Measurements from ENCODE around the gene CDC42BPA.
"Not testable (repeated sequence)": the region's sequence is repeated elsewhere in the genome, so short reads cannot be mapped to it uniquely, and the experiment has no call there.

Gene CDC42BPA

DNA sequence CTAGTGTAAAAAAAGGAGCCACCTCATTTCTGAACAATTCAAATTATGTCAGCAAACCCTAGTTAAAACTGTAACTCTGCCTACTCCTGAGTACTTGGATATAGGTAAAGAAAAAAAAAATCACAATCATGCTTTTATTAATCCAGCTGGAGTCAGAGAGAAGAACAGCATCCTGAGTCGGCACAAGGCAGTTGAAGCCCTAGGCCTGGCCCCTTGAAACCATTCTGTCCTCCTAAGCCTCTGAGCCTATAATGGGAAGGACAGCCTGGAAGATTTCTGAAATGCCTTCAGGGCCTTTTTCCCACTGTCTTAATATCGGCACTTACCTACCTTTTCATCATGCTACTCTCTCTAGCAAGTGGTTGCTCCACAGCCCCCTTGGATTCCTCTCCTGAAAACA, 32.5 kb downstream of the CDC42BPA start:
- TF ChIP-seq, protein P1, sequence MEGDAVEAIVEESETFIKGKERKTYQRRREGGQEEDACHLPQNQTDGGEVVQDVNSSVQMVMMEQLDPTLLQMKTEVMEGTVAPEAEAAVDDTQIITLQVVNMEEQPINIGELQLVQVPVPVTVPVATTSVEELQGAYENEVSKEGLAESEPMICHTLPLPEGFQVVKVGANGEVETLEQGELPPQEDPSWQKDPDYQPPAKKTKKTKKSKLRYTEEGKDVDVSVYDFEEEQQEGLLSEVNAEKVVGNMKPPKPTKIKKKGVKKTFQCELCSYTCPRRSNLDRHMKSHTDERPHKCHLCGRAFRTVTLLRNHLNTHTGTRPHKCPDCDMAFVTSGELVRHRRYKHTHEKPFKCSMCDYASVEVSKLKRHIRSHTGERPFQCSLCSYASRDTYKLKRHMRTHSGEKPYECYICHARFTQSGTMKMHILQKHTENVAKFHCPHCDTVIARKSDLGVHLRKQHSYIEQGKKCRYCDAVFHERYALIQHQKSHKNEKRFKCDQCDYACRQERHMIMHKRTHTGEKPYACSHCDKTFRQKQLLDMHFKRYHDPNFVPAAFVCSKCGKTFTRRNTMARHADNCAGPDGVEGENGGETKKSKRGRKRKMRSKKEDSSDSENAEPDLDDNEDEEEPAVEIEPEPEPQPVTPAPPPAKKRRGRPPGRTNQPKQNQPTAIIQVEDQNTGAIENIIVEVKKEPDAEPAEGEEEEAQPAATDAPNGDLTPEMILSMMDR (conservative IDR thresholded peaks at IDR 0.05), result no peak
- no peak overlapping the region for H3K27ac ChIP-seq

DNA sequence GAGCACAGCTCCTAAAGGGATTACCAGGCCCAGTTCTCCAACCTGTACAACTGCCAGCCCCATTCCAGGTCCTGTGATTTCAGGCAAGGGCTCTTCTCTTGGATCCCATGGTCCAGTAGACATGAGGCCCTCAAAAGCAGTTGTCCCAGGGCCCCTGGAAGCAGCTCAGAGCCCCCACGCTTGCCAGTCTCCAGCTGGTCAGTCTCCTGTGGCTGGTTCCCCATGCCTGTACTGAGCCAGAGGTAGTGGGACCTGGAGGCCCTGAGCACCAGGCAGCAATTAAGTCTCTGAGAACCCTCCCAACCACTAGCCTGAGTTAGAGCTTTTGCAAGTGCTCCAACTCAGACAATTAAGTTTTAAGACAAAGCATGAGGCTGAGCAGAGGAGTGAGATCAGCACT, 36.9 kb downstream of the CDC42BPA start:
- TF ChIP-seq, protein P1 (conservative IDR thresholded peaks at IDR 0.05), result no peak
- H3K27ac ChIP-seq, result no peak overlapping the region

DNA sequence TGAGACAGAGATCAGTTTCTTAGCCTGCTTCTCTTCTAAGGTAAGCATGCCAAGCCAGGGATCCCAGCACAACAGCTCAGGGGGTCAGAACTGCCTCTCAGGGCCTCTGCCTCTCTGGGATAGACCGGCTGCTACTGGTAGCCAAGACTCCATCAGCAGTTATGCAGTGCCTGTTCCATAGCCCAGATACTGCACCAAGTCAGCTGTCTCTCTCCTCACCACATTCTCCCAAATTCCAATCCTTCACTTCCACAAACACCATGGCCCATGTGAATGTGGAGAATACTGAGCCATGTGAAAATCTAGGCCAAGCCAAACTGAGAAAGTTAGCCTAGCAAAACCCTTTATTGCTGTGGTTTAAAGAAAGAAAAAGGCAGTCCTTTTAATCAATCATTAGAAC, 37.5 kb downstream of the CDC42BPA start:
- TF ChIP-seq, protein P1 (conservative IDR thresholded peaks at IDR 0.05), result no peak
- no peak overlapping the region for H3K27ac ChIP-seq

DNA sequence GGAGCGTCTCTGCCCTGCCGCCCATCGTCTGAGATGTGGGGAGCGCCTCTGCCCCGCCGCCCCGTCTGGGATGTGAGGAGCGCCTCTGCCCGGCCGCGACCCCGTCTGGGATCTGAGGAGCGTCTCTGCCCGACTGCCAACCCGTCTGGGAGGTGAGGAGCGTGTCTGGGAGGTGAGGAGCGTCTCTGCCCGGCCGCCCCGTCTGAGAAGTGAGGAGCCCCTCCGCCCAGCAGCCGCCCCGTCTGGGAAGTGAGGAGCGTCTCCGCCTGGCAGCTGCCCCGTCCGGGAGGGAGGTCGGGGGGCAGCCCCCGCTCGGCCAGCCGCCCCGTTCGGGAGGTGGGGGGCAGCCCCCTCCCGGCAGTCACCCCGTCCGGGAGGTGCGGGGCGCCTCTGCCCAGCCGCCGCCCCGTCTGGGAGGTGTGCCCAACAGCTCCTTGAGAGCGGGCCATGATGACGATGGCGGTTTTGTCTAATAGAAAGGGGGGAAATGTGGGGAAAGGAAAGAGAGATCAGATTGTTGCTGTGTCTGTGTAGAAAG, 42.1 kb downstream of the CDC42BPA start:
- H3K27ac ChIP-seq, result not testable (repeated sequence)

DNA sequence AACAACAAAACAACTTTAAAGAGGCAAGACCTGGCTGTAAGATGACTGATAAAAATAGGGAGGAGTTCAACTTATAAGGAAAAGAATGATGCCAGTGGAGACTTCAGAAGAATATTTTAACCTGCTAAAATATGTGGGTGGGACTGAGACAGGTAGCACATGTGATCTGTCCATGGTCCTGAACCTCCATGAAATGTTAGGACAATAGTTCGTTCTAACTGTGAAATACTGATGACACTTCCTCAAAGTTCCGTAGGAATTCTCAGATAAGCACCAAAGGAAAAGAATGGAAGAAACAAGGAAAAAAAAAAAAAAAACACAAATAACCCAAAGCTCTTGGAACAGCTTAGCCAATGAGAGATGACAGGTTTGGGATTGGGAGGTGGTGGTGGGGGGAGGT, 44.7 kb downstream of the CDC42BPA start:
- no peak overlapping the region for H3K27ac ChIP-seq
- TF ChIP-seq, protein P1 (conservative IDR thresholded peaks at IDR 0.05), result no peak

DNA sequence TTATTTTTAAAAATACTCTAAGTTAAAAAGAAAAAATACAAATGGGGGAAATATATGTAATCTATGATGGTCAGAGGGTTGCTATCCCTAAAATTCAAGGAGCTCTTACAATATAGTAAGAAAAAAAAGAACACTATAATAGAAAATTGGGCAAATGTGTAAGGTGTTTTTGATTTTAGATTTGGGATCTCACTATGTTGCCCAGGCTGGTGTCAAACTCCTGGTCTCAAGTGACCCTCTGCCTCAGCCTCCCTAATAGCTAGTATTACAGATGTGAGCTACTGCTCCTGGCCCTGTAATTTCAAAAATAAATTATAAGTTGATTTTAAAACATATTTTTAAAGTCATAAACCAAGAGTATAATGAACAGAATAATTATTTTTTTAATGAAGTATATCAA, 45.9 kb downstream of the CDC42BPA start:
- TF ChIP-seq, protein P1 (conservative IDR thresholded peaks at IDR 0.05), result no peak
- H3K27ac ChIP-seq, result no peak overlapping the region

DNA sequence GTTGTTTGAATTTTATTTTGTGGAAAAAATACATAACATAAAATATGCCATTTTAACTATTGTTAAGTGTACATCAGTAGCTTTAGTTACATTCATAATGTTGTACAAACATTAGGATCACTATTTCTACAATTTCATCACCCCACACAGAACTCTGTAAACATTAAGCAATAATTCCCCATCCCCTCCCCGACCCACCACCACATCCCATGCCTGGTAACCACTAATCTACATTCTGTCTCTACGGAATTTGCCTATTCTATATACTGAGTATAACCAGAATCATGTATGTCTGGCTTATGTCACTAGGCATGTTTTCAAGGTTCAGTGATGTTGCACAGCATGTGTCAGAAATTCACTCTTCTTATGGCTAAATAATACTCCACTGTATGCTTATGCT, 47.7 kb downstream of the CDC42BPA start:
- TF ChIP-seq, protein P1 (conservative IDR thresholded peaks at IDR 0.05), result no peak

DNA sequence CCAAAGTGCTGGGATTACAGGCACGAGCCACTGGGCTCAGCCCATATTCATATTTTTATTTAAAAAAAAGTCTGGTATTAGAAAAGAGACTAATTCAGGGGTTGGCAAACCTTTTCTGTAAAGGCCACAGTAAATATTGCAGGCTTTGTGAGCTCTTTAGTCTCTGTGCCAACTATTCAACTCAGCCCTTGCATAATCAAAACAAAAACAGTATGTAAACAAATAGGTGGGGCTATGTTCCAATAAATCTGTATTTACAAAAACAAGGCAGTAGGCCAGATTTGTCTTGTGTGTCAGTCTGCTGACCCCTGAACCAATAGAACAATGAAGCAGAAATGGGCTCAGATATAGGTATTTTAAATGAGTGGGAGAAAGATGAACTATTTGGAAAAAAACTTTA, 49.3 kb downstream of the CDC42BPA start:
- H3K27ac ChIP-seq, result no peak overlapping the region
- TF ChIP-seq, protein P1 (conservative IDR thresholded peaks at IDR 0.05), result no peak

More for the DNA sequence above, 47.7 kb downstream of the CDC42BPA start:
- no peak overlapping the region for H3K27ac ChIP-seq

Data from VCaP (cell line).